Measurements from ENCODE around the gene GFRA1. TPM values are rescaled to one million over a fixed set of nuclear protein-coding genes. Genes with fewer than 3 reads are reported as not detected.

The GFRA1 gene
- total and polyA plus RNA-seq, 7 donors = under 0.01 to 115 (median 38.9) TPM

- DNase-seq = no peak
These were observed 145.9 kb downstream of the GFRA1 start for GRCh38 chr10:116126954-116127695.

GRCh38 chr10:116126239-116126638 is 146.8 kb downstream of the GFRA1 start:
- Histone ChIP-seq H3K36me3 (no peaks in the 10 kb centered on the region), H3K4me3 (no peak overlapping the region), H3K9me3 (peaks cover 0 to 3% (median 0%) of the 10 kb centered on the region in 4 donors), H3K4me1 (peaks cover 0 to 2% (median 0%) of the 10 kb centered on the region in 4 donors), H3K27ac (no peak overlapping the region), H3K27me3 (no peaks in the 10 kb centered on the region)
- no peak for DNase-seq
- intact Hi-C loops (cut with DNase I) = no loop called here
- TF ChIP-seq POLR2A (IDR thresholded peaks at IDR 0.05) (no peak), POLR2AphosphoS5 (IDR thresholded peaks at IDR 0.05) (no peak), CTCF (IDR thresholded peaks at IDR 0.05) (no peak), EP300 (IDR thresholded peaks at IDR 0.05) (no peak)
- 81 to 88% methylated on average over 3 of the region's 3 CpGs for WGBS, 2 donors

More at GRCh38 chr10:116126954-116127695, 145.9 kb downstream of the GFRA1 start:
- WGBS, 2 donors = 63 to 90% methylated on average over 10 of the region's 10 CpGs
- Histone ChIP-seq H3K36me3 (no peaks in the 10 kb centered on the region), H3K9me3 (peaks cover 0 to 3% (median 0%) of the 10 kb centered on the region in 4 donors), H3K4me3 (no peak overlapping the region), H3K27me3 (no peaks in the 10 kb centered on the region), H3K27ac (no peak overlapping the region), H3K4me1 (no peaks in the 10 kb centered on the region)
- TF ChIP-seq EP300 (IDR thresholded peaks at IDR 0.05) (no peak), POLR2AphosphoS5 (IDR thresholded peaks at IDR 0.05) (no peak), POLR2A (IDR thresholded peaks at IDR 0.05) (no peak), CTCF (IDR thresholded peaks at IDR 0.05) (no peak)
- intact Hi-C loops (cut with DNase I) = no loop called here

- DNase-seq = no peak
- Histone ChIP-seq H3K27me3 (no peaks in the 10 kb centered on the region), H3K4me3 (no peak overlapping the region), H3K9me3 (peaks cover 0 to 2% (median 0%) of the 10 kb centered on the region in 4 donors), H3K36me3 (no peaks in the 10 kb centered on the region), H3K4me1 (peaks cover 0 to 4% (median 0%) of the 10 kb centered on the region in 4 donors), H3K27ac (no peak overlapping the region)
- WGBS, 2 donors = 84 to 87% methylated on average over 19 of the region's 19 CpGs
- intact Hi-C loops (cut with DNase I) = no loop called here
- TF ChIP-seq POLR2AphosphoS5 (IDR thresholded peaks at IDR 0.05) (no peak), POLR2A (IDR thresholded peaks at IDR 0.05) (no peak), CTCF (IDR thresholded peaks at IDR 0.05) (no peak), EP300 (IDR thresholded peaks at IDR 0.05) (no peak)
These were observed 147.8 kb downstream of the GFRA1 start for GRCh38 chr10:116125180-116125579.

GRCh38 chr10:116124777-116125176 is 148.2 kb downstream of the GFRA1 start:
- no peak for TF ChIP-seq CTCF (IDR thresholded peaks at IDR 0.05)
- TF ChIP-seq POLR2A (IDR thresholded peaks at IDR 0.05) = no peak
- no peak for TF ChIP-seq EP300 (IDR thresholded peaks at IDR 0.05)
- no peak for TF ChIP-seq POLR2AphosphoS5 (IDR thresholded peaks at IDR 0.05)
- intact Hi-C loops (cut with DNase I) = no loop called here
- H3K27me3 ChIP-seq = no peaks in the 10 kb centered on the region
- no peak overlapping the region for H3K27ac ChIP-seq
- H3K9me3 ChIP-seq = no peaks in the 10 kb centered on the region
- WGBS, 2 donors = 37 to 58% methylated on average over 4 of the region's 4 CpGs
- H3K4me1 ChIP-seq = peaks cover 0 to 4% (median 0%) of the 10 kb centered on the region in 4 donors
- no peak overlapping the region for H3K4me3 ChIP-seq
- H3K36me3 ChIP-seq = no peaks in the 10 kb centered on the region
- DNase-seq = no peak
